GM18858 (cell line): ENCODE measurements around the gene TBCK.

Experiments used
- ATAC-seq: cut with Tn5 transposase; IDR thresholded peaks from one replicate; pipeline ENCODE4 v1.9.1; 2021; ENCODE audit not compliant: unreplicated experiment

Gene TBCK

DNA sequence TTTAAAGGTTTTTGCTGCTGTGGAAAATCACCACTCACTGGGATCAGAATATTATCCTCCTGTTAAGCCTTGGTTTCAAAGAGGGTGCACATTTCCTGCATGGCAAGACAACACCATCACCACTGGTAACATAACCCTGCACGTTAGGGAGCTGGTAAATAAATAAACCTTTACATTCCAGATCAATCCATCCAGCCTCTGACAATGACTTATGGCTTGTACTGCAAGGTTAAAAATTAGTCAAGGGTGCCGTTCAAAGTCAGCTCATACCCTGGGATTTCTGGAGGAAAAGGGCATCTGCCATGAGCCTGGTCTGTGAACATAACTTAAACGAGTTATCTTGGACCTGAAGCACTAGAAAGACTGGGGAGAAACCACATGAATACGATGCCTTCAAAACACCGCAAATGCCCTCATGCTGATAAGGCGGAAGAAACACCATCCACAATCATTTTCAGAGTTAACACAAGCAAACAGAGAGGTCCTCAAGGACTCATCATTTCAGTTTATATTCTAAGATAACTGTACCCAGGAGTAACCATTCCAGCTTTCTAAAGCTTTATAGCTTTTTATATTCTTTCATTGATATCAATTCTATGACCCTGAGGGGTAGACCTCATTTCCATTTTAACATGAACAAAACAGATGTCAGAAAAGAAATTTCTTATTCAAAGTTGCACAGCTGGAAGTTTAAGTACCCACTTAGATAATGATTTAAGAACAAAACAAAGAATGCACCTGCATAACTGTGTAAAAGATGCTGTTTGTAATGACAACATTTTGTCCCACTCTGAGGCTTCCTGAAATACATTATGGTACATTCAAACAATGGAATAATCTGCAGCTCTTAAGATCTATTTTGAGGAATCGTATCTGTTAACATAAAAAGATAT lies 317.6 kb downstream of the TBCK start:
- ATAC-seq: no peak

DNA sequence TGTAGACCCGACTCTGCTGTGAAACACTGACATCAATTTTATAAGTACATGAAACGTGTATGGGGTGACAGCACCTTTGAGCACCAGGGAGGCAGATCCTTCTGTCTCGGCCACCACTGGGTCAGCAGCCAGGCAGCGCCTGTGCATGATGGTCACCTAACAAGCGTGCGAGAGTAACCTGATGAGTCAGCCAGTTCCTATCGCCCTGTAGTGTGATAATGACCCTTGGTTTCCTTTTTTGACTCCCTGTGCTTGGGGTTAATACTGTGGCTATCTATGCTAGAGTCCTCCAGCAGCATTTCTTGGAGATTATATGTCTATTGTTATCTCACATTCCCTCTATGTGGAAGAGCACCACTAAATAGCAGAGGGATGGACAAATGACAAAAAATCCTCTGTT lies 319.2 kb downstream of the TBCK start:
- no peak for ATAC-seq

DNA sequence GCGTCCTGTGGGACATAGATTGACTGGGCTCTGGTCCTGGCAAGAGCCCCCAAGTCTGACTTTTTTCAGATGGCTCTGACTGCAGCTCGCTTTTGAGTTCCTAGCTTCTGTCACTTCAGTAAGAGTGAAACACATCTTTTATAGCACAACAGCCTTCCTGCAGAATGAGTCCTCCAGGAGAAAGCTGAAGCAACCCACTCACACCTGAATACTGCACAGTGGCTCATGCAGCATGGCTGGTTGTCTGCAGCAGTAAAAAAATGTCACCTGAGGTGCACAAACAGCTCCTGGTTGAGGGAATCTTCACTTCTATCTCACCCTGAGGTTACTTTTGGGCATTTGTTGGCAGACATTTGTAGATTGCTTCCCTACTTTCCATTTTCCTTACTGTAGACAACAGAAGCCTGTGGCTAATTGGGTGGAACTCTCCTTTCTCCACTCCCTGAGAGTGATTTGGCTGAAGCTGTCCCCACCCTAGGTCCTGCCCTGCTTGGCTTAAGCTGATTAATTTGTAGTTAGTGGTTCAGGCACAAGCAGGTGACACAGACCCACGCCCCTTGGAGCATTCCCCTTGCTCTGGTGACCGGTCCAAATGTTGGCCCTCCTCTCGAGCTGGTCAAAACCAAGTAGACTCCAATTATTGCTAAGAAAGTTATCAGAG lies 321.0 kb downstream of the TBCK start:
- no peak for ATAC-seq

DNA sequence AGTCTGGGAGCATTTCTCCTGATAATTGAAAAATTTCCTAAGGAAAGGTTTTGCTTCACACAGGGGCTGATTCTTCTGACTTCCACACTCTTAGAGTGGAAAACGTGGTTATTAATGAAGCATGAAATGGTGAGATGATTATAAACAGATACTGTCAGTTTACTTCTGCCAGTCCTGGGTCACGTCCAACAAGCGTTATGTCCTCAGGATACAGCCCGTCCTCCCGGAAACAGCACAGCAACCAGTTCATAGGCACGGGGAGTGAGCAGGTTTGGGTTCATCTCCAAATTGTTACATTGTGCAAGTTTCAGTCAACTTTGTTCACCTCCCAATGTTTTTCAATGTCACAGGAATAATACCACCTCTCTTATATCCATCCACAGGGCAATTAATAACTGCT lies 321.9 kb downstream of the TBCK start:
- no peak for ATAC-seq

DNA sequence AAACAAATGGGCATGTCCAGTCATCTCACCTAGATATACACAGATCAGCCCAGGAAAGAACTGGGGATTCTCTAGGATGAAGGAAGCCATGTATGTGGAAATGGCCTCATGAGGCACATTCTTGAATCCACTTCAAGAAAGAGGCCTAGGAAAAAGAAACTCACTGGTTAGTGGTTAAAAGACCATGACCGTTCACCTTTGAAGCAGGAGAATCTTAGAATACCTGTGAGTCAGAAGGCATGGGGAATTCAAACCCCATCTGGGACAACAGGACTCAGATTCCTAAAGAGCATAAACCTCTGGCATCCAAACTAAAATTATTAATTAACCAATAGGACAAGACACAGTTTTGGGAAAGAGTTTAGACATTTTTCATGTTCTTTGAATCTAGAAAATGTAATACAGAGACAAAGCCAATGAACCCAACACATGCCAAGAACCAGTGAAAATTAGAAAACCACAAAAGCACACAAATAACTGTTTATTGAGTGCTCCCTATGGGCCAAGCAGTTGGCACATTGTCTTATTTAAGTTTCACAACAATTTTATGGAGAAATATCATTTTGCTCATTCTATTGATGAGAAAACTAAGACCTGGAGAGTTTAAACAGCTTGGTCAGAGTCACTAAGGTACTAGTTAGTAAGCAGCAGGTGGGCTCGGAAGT lies 323.2 kb downstream of the TBCK start:
- ATAC-seq: no peak

DNA sequence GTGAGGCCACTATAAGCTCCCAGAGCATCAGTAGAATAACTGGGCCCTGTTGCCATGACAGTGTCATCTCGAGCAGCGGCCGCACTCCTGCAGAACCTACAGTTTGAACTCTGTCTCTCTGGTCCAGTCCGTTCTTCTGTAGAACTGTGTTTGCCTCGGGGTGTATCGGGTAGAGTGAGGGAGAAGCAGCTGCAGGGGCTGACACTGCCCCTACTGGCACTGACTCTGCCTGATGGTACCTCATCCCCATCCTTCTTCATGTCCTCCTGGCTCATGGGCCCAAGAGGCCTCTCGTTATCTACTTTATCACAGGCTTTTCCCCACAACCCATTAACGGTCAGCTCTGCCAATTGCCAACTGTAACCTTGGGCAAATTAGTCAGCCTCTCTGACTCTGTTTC lies 324.3 kb downstream of the TBCK start:
- no peak for ATAC-seq
